ENCODE measurements around the gene MAGEB3.

DNA sequence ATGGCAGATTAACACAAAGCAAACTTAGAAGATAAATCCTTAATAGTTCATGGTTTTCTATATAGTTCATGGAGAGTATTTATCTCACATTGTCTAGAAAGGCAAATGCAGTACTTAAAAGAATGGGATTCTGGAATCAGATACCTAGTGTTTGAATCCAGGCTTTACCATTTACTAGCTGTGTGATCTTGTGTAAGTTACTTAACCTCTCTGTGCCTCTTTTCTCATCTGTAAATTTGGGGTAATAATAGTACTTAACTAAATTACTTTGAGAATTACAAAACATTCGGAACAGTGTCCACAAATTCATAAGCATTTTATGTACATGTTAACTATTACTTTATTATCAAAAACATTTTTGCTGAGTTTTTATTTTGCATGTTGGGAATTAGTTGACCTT lies 32.3 kb downstream of the MAGEB3 start:
- TF ChIP-seq, protein P1, sequence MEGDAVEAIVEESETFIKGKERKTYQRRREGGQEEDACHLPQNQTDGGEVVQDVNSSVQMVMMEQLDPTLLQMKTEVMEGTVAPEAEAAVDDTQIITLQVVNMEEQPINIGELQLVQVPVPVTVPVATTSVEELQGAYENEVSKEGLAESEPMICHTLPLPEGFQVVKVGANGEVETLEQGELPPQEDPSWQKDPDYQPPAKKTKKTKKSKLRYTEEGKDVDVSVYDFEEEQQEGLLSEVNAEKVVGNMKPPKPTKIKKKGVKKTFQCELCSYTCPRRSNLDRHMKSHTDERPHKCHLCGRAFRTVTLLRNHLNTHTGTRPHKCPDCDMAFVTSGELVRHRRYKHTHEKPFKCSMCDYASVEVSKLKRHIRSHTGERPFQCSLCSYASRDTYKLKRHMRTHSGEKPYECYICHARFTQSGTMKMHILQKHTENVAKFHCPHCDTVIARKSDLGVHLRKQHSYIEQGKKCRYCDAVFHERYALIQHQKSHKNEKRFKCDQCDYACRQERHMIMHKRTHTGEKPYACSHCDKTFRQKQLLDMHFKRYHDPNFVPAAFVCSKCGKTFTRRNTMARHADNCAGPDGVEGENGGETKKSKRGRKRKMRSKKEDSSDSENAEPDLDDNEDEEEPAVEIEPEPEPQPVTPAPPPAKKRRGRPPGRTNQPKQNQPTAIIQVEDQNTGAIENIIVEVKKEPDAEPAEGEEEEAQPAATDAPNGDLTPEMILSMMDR (conservative IDR thresholded peaks at IDR 0.05; ENCODE audit: low read length), result no peak
- no peak for TF ChIP-seq EZH2phosphoT487 (IDR thresholded peaks at IDR 0.05; ENCODE audit: borderline replicate concordance, low read depth, low read length)
